NOMO-1 treated with DMSO at 0.1 percent for 48 hours (cell line): ENCODE results near the gene DHRS1.
"Not testable (repeated sequence)": the region's sequence is repeated elsewhere in the genome, so short reads cannot be mapped to it uniquely, and the experiment has no call there.

Experiments
- DNase-seq: peaks from one replicate; lab custom pipeline; 2025; ENCODE audit not compliant: unreplicated experiment; lab: John Stamatoyannopoulos, UW

Gene DHRS1

GRCh38 chr14:24329073-24329663 is 29.6 kb upstream of the DHRS1 start:
- no peak for DNase-seq

- not testable (repeated sequence) for DNase-seq
These were observed 28.3 kb upstream of the DHRS1 start for GRCh38 chr14:24327914-24328313.

- DNase-seq, result no peak
These were observed 27.7 kb upstream of the DHRS1 start for GRCh38 chr14:24327303-24327702.

GRCh38 chr14:24325963-24326362 is 26.4 kb upstream of the DHRS1 start:
- DNase-seq, result no peak

- no peak for DNase-seq
These were observed 25.5 kb upstream of the DHRS1 start for GRCh38 chr14:24325041-24325530.

GRCh38 chr14:24324024-24324423 is 24.4 kb upstream of the DHRS1 start:
- no peak for DNase-seq

- DNase-seq, result no peak
These were observed 23.8 kb upstream of the DHRS1 start for GRCh38 chr14:24323341-24323740.

- DNase-seq, result no peak
These were observed 23.1 kb upstream of the DHRS1 start for GRCh38 chr14:24322672-24323071.

GRCh38 chr14:24321212-24321975 is 21.8 kb upstream of the DHRS1 start:
- DNase-seq, result no peak

GRCh38 chr14:24317141-24317928 is 17.8 kb upstream of the DHRS1 start:
- DNase-seq, result no peak

- no peak for DNase-seq
These were observed 17.0 kb upstream of the DHRS1 start for GRCh38 chr14:24316597-24316950.

- no peak for DNase-seq
These were observed 16.4 kb upstream of the DHRS1 start for GRCh38 chr14:24315807-24316596.

GRCh38 chr14:24315243-24315806 is 15.7 kb upstream of the DHRS1 start:
- no peak for DNase-seq

GRCh38 chr14:24314377-24315193 is 15.0 kb upstream of the DHRS1 start:
- DNase-seq, result no peak

GRCh38 chr14:24313913-24314312 is 14.3 kb upstream of the DHRS1 start:
- peak; percentile 62 for DNase-seq

- DNase-seq, result peak; percentile 84
These were observed 13.3 kb upstream of the DHRS1 start for GRCh38 chr14:24312736-24313507.

- peak; percentile 58 for DNase-seq
These were observed 12.4 kb upstream of the DHRS1 start for GRCh38 chr14:24311837-24312615.
